LHCN-M2 (cell line): Measurements from ENCODE around the gene ABCC2. TPM values are rescaled to one million over a fixed set of nuclear protein-coding genes. Genes with fewer than 3 reads are reported as not detected.
"Not testable (repeated sequence)": the region's sequence is repeated elsewhere in the genome, so short reads cannot be mapped to it uniquely, and the experiment has no call there.

Source experiments
- DNase-seq: peaks from one replicate; pipeline ENCODE4 v3.0.0-alpha.2; 2012; ENCODE audit warnings: low read depth
- polyA plus RNA-seq: library from polyadenylated mRNA; unstranded; fragments of >200 nt; gene quantifications from one replicate; pipeline ENCODE4 v1.2.1, GENCODE V29; 2012; ENCODE audit warnings: missing spikeins
- total RNA-seq: library from RNA; depleted of rRNA; stranded (reverse); fragments of >200 nt; gene quantifications from 2 replicates; pipeline ENCODE4 v1.2.3, GENCODE V29; 2014; rRNA removed

ABCC2 gene
- 0.34 and 0.58 TPM in 2 replicates for total RNA-seq
- 0.10 TPM for polyA plus RNA-seq

DNA sequence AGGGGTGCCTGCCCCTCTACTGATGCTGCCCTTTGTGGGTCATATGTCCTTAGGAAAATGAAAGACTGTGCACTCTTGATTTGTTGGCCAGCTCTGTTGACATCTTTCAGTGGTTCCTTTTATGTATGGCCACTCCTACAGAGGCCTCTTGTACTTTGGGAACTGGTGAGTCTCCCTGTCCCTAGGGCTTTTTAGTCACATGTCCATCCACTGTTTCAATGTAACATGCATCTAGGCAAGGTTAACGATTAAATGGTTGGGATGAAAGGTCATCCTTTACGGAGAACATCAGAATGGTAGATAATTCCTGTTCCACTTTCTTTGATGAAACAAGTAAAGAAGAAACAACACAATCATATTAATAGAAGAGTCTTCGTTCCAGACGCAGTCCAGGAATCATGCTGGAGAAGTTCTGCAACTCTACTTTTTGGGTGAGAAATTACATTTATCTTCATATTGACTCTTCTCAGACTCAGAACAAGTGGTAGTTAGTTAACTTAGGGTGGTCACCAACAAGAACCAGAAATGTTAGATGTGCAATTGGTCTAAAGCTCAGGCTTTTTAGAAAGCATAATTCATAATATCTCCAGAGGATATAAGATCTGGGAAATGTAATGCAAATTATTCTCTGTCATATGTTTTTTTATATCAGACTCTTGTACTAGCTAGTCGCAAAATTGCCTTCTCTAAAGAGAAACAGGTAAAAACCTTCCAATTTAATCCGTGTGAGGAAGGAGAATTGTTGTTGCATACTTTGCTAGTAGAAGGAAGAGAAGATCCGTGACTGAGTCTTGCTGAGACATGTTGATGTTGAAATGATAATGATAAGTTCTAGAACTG lies at the start of gene ABCC2:
TSS of gene ABCC2 (plus strand) at position 194 of the 840 bp plus-strand sequence. CDS start at position 399, 205 bp downstream.
- DNase-seq = peak; percentile 56

- no peak for DNase-seq
Observed at GRCh38 chr10:99733366-99733765, 49.1 kb upstream of the ABCC2 start.

DNA sequence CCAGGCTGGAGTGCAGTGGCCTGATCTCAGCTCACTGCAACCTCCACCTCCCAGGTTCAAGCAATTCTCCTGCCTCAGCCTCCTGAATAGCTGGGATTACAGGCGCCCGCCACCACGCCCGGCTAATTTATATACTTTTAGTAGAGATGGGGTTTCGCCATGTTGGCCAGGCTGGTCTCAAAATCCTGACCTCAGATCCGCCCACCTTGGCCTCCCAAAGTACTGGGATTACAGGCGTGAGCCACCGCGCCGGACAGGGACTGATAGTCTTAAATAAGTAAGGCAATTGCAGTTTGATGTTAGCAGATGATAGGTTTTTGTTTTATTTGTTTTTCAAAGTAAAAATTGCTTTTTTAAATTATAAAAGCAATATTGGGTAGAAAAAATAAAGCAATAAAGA lies 48.3 kb upstream of the ABCC2 start:
- DNase-seq = not testable (repeated sequence)

DNA sequence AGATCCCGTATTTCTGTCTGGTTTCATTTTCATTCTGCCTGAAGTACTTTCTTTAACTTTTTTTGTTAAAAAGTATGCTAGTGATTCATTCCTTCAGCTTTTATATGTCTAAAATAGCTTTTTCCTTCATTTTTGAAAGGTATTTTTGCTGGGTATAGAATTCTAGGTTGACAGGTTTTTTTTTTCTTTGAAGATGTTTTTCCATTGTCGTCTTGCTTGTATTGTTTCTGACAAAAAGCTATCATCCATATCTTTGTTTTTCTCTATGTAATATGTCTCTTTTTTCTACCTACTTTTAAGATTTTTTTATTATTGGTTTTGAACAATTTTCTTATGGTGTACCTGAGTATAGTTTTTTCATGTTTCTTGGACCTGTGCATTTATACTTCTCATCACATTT lies 42.2 kb upstream of the ABCC2 start:
- DNase-seq = no peak

- no peak for DNase-seq
Observed at GRCh38 chr10:99740933-99741559, 41.4 kb upstream of the ABCC2 start.

DNA sequence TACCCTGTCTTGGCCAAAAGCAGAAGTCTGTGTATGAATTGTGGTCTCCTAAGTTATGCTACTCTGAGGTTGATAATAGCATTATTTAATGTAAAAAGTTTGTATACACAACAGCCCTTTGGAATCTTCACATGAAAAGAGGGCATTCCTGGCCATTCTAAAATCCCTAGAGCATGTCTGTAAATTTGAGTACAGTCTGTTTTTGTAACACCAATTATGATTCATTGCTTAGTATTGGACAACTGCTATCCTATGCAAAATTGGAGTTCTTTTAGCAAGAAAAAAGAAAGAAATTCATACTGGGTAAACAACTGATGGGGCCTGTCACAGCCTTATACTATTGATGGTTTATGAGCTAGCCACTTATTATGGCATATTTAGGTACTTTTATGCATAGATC lies 40.2 kb upstream of the ABCC2 start:
- DNase-seq = peak; percentile 78

GRCh38 chr10:99742701-99743100 lies 39.7 kb upstream of the ABCC2 start:
- peak; percentile 65 for DNase-seq

DNA sequence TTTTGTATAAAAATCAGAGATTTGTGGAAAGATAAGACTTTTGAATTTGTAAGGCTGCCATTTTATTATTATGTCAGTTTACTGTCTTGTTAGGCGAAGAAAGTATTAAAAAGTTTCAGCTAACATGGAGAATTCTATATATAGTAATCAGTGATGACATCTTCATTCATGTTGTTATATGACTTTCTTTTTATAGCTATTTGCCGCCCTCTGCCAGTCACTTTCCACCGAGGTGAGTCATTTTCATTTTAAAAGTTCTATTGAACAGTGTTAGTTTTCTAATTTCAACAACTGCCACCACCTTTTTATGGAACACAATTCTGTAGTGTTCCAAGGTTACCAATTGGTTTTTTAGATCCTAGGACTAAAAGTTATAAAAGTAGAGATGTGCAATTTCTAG lies 38.6 kb upstream of the ABCC2 start:
- DNase-seq = no peak

DNA sequence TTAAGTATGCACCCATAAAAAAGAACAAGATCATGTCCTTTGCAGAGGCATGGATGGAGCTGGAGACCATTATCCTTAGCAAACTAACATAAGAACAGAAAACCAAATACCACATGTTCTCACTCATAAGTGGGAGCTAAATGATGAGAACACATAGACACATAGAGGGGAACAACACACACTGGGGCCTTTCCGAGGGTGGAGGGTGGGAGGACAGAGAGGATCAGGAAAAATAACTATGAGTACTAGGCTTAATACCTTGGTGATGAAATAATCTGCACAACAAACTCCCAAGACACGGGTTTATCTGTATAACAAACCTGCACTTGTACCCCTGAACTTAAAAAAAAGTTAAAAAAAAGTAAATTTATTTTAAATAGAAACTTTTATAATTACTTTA lies 36.3 kb upstream of the ABCC2 start:
- DNase-seq = not testable (repeated sequence)

DNA sequence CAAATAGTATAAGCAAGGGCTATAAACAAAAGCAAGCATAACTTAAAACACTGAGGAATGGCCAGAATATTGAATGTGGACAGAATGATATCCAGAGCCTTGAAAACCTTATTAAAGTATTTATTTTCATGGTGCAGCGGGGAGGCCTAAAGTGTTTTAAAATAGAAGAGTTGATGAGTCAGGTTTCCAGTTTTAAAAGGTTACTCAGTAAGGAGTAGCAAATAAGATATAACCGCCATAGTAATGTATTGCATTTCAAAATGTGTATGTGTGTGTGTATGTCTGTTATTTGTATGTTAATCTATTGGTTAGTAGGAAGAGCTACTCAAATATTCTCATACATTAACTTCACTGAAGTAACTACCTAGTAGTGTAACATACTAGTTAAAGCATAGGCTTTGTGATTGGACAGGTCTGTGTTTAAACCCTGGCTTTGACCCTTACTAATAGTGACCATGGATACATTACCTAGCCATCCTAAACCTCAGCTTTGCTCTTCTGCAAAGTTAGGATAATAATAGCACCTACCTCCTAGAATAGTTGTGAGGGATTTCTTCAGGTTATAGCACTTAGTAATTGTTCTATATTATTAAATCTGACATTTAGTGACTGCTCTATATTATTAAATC lies 33.5 kb upstream of the ABCC2 start:
- no peak for DNase-seq

GRCh38 chr10:99750641-99751040 lies 31.8 kb upstream of the ABCC2 start:
- DNase-seq = no peak

GRCh38 chr10:99754670-99755069 lies 27.8 kb upstream of the ABCC2 start:
- DNase-seq = no peak

- DNase-seq = no peak
Observed at GRCh38 chr10:99756159-99756558, 26.3 kb upstream of the ABCC2 start.

GRCh38 chr10:99758211-99758891 lies 24.1 kb upstream of the ABCC2 start:
- DNase-seq = peak; percentile 63

- no peak for DNase-seq
Observed at GRCh38 chr10:99760321-99760720, 22.1 kb upstream of the ABCC2 start.

DNA sequence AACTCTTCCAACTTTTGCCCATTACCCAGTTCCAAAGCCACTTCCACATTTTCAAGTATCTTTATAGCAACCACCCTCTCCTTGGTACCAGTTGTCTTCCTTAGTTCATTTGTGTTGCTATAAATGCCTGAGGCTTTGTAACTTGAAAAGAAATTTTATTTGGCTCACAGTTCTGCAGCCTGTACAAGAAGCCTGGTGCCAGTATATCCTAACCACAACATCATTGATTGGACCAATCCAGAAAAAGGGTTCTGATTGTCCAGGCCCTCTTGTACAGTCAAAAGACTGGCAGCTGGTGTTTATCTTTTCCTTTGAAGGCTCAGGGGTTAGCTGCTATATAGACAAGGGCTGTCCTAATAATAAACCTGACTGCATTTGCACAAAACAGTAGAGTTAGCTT lies 21.1 kb upstream of the ABCC2 start:
- DNase-seq = no peak

- DNase-seq = no peak
Observed at GRCh38 chr10:99765672-99766301, 16.7 kb upstream of the ABCC2 start.

GRCh38 chr10:99766302-99766681 lies 16.1 kb upstream of the ABCC2 start:
- DNase-seq = no peak

GRCh38 chr10:99767901-99768300 lies 14.5 kb upstream of the ABCC2 start:
- DNase-seq = no peak

GRCh38 chr10:99768556-99768955 lies 13.9 kb upstream of the ABCC2 start:
- peak; percentile 22 for DNase-seq

GRCh38 chr10:99769706-99770105 lies 12.7 kb upstream of the ABCC2 start:
- DNase-seq = no peak
